IPS DF 6.9 (cell line): ENCODE measurements around the gene DTX3.

Experiments used
- DNase-seq: peaks from one replicate; pipeline ENCODE4 v3.0.0-alpha.2; 2013; ENCODE audit warnings: low read depth, low spot score
- H3K27ac ChIP-seq: one replicate; pipeline ENCODE4 v1.5.1; 2013; ENCODE audit warnings: low read length, control low read depth
- H3K27me3 ChIP-seq: 2 replicates; pipeline ENCODE4 v1.6.1; 2013; ENCODE audit warnings: mild to moderate bottlenecking, low read length; ENCODE audit not compliant: control insufficient read depth, insufficient read depth
- H3K36me3 ChIP-seq: 2 replicates; pipeline ENCODE4 v1.6.1; 2013; ENCODE audit warnings: low read length; ENCODE audit not compliant: control insufficient read depth, insufficient read depth
- H3K4me1 ChIP-seq: 2 replicates; pipeline ENCODE4 v1.6.1; 2013; ENCODE audit warnings: low read length; ENCODE audit not compliant: control insufficient read depth, insufficient read depth
- H3K4me3 ChIP-seq: 2 replicates; pipeline ENCODE4 v1.5.1; 2013; ENCODE audit warnings: mild to moderate bottlenecking, low read length
- H3K9me3 ChIP-seq: 2 replicates; pipeline ENCODE4 v1.6.1; 2013; ENCODE audit warnings: low read length, inconsistent platforms; ENCODE audit not compliant: control insufficient read depth, insufficient read depth
- WGBS: extraction: QIAGEN DNeasy Blood & Tissue Kit; methylation state at CpG from one replicate; pipeline ENCODE4 v1.1.7; 2013; ENCODE audit warnings: mixed read lengths, missing lambda C conversion rate; ENCODE audit not compliant: insufficient read length, insufficient coverage; 5-methylcytosine and 5-hydroxymethylcytosine counted together

The DTX3 gene

DNA sequence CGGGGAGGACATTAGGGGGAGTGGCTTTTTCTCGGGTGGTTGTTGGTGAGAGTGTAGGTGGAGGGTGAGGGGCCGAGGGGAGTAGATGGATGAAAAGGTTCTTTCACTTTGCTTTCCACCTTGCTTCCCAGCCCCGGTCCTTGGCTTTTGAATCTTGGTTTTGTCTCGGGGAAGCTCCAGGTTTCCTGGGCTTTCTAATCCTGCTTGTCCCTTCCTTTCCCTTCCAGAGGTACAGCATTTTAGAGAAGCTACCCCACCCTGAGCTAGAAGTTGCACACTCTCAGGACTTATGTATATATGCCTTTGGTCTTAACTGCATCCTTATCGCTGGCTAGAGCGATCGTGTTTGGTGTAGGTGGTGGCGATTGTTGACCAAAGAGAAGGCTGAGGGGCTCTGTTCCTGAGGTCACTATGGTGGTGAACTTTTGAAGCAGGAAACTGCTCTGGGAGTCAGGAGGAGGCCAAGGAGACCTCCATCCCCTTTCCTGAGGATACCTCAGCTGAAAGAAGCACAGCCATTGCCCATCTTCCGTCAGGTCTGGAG, 12.8 kb upstream of the DTX3 start:
- H3K36me3 ChIP-seq: no peaks in the 10 kb centered on the region
- no CpG with 5 or more reads among the region's 10 CpGs for WGBS
- H3K4me3 ChIP-seq: peak overlapping the region; percentile 89; the same call in 1 of the 2 replicates
- H3K27me3 ChIP-seq: no peaks in the 10 kb centered on the region; the same call in 1 of the 2 replicates
- peaks cover 2% of the 10 kb centered on the region for H3K4me1 ChIP-seq
- no peak for DNase-seq
- no peak overlapping the region for H3K27ac ChIP-seq
- no peaks in the 10 kb centered on the region for H3K9me3 ChIP-seq

DNA sequence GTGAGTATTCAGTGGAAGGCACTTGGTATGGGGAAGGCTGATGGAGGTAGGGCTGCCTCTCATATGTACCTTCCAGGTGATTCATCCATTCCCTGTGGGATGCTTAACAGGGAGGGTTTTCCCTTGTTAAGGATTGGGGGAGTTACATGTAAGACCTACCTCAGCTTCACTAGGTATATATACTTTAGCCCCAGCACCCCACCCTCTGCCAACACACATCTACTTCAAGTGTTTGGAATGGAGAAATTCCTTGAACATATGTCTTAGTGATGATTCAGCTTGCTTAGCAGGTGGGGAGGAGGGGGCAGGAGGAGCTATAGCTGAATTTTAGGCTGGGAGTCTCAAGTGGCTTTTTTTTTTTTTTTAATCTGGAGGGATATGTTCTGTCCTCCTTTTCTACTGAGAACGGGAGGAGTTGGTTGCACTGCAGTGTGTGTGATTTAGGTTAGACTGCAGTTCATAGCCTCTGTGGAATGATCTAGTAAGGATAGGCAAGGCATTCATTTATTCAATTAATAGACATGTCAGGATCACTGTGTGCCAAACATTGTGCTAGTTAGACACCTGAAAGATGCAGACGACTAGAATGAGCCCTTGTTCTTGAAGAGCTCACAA, 12.0 kb upstream of the DTX3 start:
- H3K9me3 ChIP-seq: no peaks in the 10 kb centered on the region

DNA sequence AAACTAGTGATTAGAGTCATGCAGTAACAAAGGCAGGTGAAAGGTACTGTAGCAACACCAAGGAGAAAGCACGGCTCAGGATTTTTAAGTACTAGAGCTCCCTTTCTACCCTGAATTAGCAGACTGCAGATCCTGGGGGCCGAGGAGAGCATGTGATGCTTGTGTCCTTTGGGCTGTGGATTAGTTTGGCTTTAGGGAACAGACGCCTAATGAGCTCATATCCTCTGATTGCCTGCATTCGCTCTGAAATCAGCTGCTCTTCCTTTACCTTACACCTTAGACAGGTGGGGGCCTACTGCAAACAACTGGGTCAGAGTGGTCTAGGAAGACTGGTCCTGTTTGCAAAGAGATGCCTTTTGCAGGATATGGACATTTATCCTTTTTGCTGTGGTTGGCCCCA, 11.4 kb upstream of the DTX3 start:
- H3K4me1 ChIP-seq: peaks cover 2% of the 10 kb centered on the region
- H3K27me3 ChIP-seq: no peaks in the 10 kb centered on the region
- H3K36me3 ChIP-seq: no peaks in the 10 kb centered on the region
- WGBS: no CpG with 5 or more reads among the region's 4 CpGs
- DNase-seq: no peak
- H3K27ac ChIP-seq: no peak overlapping the region
- no peaks in the 10 kb centered on the region for H3K9me3 ChIP-seq
- no peak overlapping the region for H3K4me3 ChIP-seq

More for the DNA sequence above, 12.0 kb upstream of the DTX3 start:
- Histone ChIP-seq H3K4me3 (no peak overlapping the region), H3K36me3 (no peaks in the 10 kb centered on the region), H3K4me1 (peaks cover 2% of the 10 kb centered on the region), H3K27me3 (no peaks in the 10 kb centered on the region; the same call in 1 of the 2 replicates), H3K27ac (no peak overlapping the region)
- no peak for DNase-seq
- no CpG with 5 or more reads among the region's 2 CpGs for WGBS

DNA sequence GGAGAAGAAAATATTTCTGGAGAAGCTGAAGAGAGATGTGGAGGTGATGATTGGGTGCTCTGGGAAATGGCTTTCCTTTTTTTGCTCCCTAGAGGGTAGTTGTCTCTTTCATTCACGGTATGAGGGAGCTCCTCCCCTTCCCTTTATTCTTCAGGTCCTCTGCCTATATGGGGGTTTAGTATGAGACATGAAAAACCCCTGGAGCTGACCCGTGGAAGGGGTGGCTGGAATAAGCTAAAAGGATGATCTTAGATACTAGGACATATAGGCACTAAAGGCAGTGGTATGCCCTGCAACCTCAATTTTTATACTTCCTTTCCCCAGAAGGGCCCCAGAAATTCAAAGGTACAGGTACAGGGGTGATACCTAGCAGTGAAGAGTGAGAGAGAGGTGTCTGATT, 4.2 kb upstream of the DTX3 start:
- no peaks in the 10 kb centered on the region for H3K9me3 ChIP-seq
- no peak overlapping the region for H3K4me3 ChIP-seq
- H3K36me3 ChIP-seq: peaks cover 6% of the 10 kb centered on the region; the same call in 1 of the 2 replicates
- peaks cover 1% of the 10 kb centered on the region; the same call in 1 of the 2 replicates for H3K4me1 ChIP-seq
- WGBS: no CpG with 5 or more reads among the region's 2 CpGs
- no peaks in the 10 kb centered on the region for H3K27me3 ChIP-seq
- H3K27ac ChIP-seq: no peak overlapping the region
- DNase-seq: no peak

DNA sequence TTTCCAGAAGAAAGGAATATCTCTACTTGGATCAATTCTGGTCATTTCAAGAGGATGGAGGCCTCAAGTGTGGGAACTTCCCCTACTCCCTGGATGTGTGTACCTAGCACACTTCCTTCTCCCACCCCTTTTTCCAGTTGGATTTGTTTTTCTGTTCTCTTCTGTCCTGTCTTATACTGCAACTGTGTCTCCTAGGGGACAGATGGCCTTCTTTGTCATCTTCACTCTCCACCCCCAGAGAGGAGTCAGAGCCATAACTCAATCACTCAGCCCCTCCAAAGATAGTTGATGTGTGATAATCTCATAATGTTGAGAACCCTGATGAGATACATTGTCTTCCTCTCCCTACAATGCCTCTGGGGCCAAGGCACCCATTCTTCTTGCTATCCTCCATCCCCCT, 2.1 kb upstream of the DTX3 start:
- H3K4me1 ChIP-seq: peaks cover 1% of the 10 kb centered on the region; the same call in 1 of the 2 replicates
- H3K36me3 ChIP-seq: peaks cover 6% of the 10 kb centered on the region; the same call in 1 of the 2 replicates
- H3K4me3 ChIP-seq: no peak overlapping the region
- no peak overlapping the region for H3K27ac ChIP-seq
- no peaks in the 10 kb centered on the region for H3K27me3 ChIP-seq
- DNase-seq: no peak
- H3K9me3 ChIP-seq: no peaks in the 10 kb centered on the region

DNA sequence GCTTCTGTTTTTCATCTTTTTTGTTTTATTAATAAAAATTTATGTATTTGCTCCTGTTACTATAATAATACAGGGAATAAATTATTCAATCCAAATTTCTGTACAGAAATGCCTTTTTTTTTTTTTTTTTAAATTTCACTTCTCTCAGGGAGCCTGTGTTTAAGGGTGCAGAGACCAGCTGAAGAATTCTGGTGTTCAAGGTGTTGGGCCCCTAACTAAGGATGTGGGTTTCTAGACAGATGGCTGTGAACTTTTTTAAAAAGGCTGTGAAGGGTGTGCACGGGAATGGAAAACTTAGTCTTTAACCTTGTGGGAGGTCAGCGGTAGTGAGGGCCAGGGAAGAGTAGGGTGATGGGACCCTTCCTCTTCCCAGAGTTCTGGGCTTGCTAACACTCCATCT, 1.3 kb upstream of the DTX3 start:
- no peak overlapping the region for H3K27ac ChIP-seq
- WGBS: no CpG with 5 or more reads among the region's 2 CpGs
- DNase-seq: no peak
- no peaks in the 10 kb centered on the region for H3K9me3 ChIP-seq
- H3K27me3 ChIP-seq: no peaks in the 10 kb centered on the region
- peaks cover 1% of the 10 kb centered on the region; the same call in 1 of the 2 replicates for H3K4me1 ChIP-seq
- H3K4me3 ChIP-seq: no peak overlapping the region
- H3K36me3 ChIP-seq: peaks cover 6% of the 10 kb centered on the region; the same call in 1 of the 2 replicates

DNA sequence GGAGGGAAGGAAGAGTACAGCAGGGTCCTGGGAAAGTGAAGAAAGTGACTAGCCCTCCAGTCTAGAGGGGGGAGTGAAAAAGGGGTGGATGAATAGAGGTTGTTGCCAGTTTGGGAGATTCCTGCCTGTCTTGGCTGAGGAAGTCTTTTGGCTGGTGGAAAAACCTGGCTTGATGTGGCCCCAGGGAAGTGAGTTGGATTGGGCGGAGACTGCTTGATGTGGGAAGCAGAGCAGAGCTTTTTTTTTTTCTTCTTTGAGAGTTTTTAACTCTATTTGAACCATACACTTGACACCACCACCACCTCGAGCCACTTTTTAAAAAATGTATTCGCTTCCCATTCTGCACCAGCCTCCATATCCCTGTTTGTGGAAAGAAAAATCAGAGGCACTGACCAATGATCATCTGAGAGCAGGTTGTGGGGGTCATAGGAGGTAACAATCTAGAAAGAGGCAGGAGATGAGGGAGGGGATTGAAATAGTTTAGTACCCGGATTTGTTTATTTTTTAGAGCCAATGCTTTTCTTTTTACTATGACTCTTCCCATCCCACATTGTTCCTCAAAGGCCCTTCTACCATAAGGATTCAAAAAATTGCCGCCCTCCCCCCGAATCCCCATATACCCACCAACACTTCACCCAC, 690 bp upstream of the DTX3 start:
- DNase-seq: no peak
- WGBS: no CpG with 5 or more reads among the region's 6 CpGs
- Histone ChIP-seq H3K27me3 (no peaks in the 10 kb centered on the region), H3K27ac (no peak overlapping the region), H3K4me3 (peak overlapping the region; percentile 86; the same call in 1 of the 2 replicates), H3K9me3 (no peaks in the 10 kb centered on the region), H3K4me1 (peaks cover 4% of the 10 kb centered on the region), H3K36me3 (peaks cover 6% of the 10 kb centered on the region; the same call in 1 of the 2 replicates)

DNA sequence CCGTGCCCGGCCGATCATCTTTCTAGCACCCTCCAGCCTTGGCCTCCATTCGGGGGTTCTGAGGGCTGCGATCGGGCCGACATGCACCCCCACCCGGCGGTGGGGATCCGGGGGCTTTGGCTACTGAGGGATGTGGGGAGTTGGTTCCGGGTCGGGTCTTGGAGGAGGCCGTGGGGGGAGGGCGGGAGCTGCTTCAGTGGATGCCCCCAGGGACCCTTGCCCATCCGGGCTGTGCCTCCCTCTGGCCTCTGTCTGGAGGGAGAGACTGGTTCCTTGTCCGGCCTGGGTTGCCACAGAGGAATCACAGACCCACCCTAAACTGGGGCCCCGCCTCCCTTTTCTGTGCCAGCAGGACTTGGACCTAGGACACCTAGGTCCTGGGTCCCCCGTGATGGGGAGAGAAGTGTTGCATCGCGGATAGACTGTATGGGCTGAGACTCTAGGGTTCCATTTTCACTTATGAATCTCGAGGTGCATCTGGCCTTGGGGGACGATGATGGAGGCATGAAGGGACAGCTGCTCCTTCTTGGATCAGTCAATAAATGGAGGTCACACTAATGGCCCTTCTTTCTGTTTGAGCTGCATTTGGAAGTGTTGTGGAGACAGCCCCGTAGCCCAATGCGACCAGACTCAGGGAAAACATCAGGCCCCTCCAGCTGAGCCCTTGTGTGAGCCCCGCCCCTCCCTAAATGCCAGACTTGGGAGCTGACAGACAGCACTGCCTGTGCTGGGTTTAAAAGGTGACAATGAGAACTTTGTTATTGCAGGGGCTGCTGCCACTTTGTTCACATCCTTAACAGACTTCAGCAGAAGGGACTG, 577 bp downstream of the DTX3 start:
- no peaks in the 10 kb centered on the region for H3K9me3 ChIP-seq
- no peak for DNase-seq
- no peak overlapping the region for H3K27ac ChIP-seq
- H3K27me3 ChIP-seq: no peaks in the 10 kb centered on the region
- peaks cover 6% of the 10 kb centered on the region; the same call in 1 of the 2 replicates for H3K36me3 ChIP-seq
- peaks cover 4% of the 10 kb centered on the region for H3K4me1 ChIP-seq
- peak overlapping the region; percentile 86; the same call in 1 of the 2 replicates for H3K4me3 ChIP-seq
- WGBS: no CpG with 5 or more reads among the region's 25 CpGs

DNA sequence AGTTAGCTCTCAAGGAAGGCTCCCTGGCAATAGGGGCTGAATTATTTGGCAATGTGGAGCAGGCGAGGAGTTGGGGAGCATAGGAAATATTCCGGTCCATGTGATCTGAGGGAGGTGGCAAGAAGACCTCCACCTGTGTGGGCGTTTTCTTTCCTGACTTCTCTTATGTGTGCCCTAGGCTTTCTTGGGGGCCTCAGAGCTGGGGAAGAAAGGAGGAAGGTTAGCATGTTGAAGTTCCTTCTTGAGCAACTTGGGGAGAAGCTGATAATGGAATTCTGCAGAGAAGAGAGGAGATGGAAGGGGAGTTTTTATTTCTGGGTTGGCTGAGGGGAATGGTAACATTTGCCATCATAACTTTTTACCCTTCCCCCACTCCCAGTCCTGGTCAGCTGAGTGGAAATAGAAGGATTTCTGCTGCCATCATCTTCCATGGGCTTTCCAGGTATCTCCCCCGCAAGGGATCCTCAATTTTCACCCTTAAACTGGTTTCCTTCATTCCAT, 1.2 kb downstream of the DTX3 start:
- no peak for DNase-seq
- Histone ChIP-seq H3K4me1 (peaks cover 4% of the 10 kb centered on the region), H3K27me3 (no peaks in the 10 kb centered on the region; the same call in 1 of the 2 replicates), H3K27ac (no peak overlapping the region), H3K4me3 (no peak overlapping the region), H3K36me3 (peaks cover 3% of the 10 kb centered on the region; the same call in 1 of the 2 replicates), H3K9me3 (no peaks in the 10 kb centered on the region)
- WGBS: no CpG with 5 or more reads among the region's 4 CpGs

DNA sequence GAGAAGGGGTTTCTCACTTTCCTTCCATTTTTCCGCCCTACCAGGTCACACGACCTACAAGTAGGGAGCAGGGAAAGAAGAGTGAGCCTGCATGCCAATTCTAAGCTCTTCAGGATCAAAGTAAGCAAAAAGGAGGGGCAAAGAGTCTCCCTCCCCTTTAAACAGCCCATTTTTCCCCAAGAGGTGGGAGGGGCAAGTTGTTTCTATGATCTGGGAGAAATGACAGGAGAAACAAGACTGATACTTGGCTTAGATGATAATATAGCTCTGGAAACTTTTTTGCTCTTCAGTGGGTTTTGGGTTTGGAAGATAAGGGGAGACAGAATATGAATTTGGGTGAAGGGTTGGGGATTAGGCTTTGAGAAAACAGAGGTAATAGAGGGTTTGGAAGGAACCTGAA, 1.8 kb downstream of the DTX3 start:
- H3K36me3 ChIP-seq: peaks cover 3% of the 10 kb centered on the region; the same call in 1 of the 2 replicates
- H3K4me1 ChIP-seq: peaks cover 4% of the 10 kb centered on the region
- H3K9me3 ChIP-seq: no peaks in the 10 kb centered on the region
- DNase-seq: no peak
- H3K27ac ChIP-seq: no peak overlapping the region
- WGBS: no CpG with 5 or more reads among the region's 2 CpGs
- H3K27me3 ChIP-seq: no peaks in the 10 kb centered on the region; the same call in 1 of the 2 replicates
- H3K4me3 ChIP-seq: no peak overlapping the region
